Measurements from ENCODE around the gene KPTN.
"Not testable (repeated sequence)": the region's sequence is repeated elsewhere in the genome, so short reads cannot be mapped to it uniquely, and the experiment has no call there.

KPTN gene

DNA sequence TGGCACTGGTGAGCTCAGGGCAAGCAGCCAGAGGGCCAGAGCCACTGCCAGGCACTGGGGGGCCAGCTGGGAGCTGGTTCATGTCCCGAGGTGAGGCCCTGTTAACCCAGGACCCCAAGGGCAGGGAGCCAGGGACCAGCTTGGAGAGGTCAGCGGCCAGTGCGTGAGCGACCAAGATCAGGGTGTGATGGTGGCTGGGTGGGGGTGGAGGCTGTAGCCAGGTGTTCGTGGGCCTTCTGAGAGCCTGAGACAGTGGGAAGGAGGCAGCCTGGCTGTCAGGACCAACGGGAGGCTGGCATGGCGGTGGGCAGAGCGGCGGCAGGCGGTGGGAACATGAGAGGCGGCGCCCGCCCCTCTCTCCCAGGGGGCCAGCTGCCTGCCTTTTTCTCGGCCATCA lies 8.1 kb upstream of the KPTN start:
- in situ Hi-C loops (cut with MboI; ENCODE audit: low sequenced_read_pairs), result no loop called here

DNA sequence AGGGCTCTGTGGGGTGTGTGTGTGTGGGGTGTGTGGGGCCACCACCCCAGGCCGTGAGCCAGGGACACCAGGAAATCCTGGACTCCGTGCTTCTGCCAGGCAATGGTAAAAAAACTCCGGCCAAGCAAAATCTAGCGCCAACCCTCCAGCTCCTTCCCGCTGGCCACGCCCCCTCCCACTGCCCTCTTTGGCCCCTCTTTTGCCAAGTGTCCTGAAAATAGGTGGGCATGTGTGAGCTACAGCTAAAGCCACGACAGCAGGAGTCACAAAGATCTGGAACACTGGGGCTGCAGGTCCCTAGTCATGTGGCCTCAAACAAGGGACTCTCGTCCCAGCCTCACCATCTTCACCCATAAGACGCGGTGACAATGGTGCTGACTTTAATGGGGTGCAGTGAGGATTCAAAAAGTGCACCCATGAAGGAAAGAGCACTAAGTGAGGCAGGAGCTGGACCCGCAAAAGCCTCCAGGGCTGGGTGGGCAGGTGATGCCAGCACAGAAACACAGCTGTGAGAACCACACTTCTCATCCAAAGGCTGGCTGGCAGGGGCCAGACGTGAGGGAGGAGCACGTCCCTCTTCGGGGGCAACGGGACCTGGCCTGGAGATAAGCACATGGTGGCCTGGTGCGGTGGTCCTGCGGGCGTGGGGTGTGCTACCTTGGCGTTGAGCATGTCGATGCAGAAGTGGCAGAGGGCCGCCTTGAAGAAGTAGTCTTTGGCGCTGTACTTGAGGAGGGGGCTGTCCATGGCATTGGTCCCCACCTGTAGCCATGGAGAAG lies 7.5 kb upstream of the KPTN start:
- in situ Hi-C loops (cut with MboI; ENCODE audit: low sequenced_read_pairs), result no loop called here

DNA sequence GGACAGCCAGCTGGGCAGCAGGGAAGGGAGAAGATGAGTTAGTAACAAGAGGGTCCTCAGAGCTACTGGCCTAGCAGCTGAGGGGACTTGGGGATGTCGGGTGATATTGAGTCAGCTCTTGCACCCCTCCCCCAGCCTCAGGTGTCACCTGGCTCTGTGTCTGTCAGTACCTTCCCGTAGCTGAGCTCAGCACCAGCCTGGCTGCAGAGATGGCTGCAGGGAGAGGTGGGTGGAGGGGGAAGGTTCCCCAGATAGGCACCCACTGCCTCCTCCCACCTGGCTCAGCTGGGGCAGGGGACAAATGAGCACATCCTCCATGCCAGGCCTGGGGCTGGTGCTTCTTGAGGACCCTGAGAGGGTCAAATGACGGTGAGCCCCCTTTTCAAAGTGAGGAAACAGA lies 6.8 kb upstream of the KPTN start:
- in situ Hi-C loops (cut with MboI; ENCODE audit: low sequenced_read_pairs), result no loop called here

DNA sequence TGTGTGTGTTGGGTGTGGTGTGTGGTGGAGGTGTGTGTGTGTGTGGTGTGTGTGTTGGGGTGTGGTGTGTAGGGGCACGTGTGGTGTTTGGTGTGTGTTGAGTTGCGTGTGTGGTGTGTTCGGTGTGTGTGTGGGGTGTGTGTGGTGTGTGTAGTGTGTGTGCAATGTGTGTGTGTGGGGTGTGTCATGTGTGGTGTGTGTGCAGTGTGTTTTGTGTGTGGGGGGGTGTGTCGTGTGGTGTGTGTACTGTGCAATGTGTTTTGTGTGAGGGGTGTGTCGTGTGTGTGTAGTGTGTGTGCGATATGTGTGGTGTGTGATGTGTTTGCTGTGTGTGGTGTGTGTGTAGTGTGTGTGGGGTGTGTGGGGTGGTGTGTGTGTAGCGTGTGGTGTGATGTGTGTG lies 6.0 kb upstream of the KPTN start:
- in situ Hi-C loops (cut with MboI; ENCODE audit: low sequenced_read_pairs), result no loop called here

DNA sequence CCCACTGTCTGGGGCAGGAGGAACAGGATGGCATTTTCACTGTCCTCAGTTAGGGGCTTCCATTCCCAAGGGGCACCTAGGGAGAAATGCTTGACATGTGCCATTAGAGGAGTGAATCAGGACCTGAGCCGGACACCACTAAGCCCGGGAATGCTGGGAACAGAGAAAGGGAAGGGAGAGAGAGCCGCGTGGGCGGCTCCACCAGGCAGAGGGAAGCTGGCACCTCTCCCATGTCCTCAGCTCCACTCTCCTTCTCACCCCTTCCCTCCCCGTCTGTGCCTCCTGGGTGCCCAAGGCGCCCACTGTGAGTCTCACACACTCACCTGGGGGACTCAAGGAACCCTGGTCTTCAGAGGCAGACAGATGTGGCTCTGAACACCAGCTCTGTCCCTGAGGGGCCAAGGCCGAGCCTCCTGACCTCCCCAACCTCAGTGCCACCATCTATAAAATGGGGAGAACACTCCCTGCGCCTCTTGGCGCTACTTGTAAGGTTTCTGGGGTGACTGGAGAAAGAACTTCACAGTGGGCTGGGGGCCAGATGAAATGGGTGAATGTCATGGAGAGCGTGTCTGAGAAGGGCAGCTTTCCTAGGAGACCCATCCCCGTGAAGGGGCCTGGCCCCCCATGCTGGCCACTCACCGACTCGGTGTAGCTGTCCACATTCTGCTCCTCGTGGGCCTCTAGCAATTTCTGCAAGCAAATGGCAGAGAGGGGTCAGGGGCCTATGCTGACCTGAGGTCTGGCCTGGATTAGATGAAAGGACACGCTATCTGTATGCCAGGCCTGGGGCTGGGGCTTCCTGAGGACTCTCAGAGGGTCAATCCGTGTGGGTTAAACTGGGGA lies 5.3 kb upstream of the KPTN start:
- in situ Hi-C loops (cut with MboI; ENCODE audit: low sequenced_read_pairs), result no loop called here

DNA sequence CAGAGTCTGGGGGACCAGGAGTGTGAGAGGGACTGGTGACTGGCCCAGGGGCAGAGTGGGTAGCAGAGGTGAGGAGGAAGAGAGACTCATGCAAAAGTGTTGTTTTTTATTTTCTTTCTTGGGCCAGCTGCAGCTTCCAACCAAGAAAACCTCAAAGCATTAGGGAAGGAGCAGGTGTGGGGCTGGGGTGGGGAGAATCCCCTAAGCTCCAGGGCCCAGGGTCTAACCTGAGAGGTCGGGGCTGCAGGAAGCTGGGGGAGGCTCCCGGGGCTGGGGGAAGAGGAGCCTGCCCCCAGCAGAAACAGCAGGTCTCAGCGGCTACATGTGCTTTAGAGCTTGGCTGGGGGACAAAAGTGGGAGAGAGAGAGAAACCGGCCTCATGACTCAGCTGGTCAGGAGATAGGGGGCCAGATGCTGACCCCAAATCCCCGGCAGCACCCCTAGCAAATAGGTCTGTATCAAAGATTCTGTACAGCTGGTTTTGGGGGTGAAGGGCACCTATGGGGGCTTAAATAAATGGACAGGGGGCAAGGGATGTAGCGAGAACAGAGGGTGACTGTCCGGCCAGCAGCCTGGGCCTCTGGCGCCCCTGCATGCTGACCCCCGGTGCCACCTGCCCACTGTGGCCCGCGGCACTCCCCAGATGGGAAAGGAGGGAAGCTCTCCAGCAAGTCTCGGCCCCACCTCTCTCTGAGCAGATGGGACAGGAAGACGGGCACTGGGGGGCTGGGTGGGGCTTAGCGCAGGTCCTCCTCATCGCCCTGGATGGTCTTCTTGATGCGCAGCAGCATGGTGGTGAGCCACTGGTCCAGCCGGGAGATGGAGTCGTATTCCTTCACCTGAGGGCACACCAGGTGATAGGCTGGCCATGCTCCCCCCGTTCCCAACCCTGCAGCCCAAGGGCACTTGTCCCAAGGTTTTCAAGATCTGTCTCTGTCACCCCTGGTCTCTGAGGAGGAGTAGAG lies 3.8 kb upstream of the KPTN start:
- in situ Hi-C loops (cut with MboI; ENCODE audit: low sequenced_read_pairs), result no loop called here

DNA sequence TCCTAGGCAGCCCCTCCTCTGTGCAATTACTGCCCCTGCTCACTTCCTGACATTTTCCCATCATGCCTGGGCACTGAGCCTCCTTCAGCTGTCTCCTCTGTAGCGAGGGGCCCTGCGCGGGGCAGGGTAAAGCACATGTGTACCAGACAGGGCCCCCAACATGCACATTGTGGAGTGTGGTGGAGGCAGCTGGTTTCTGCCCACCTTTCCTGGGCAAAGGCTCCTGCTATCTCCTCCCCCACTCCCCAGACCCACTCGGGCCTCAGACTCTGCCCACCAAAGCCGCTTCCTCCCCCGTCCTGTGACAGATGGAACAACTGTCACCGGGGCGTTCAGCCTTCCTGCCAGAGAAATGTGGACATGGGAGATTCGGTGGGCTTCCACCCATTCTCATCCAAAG lies 2.9 kb upstream of the KPTN start:
- in situ Hi-C loops (cut with MboI; ENCODE audit: low sequenced_read_pairs), result no loop called here

DNA sequence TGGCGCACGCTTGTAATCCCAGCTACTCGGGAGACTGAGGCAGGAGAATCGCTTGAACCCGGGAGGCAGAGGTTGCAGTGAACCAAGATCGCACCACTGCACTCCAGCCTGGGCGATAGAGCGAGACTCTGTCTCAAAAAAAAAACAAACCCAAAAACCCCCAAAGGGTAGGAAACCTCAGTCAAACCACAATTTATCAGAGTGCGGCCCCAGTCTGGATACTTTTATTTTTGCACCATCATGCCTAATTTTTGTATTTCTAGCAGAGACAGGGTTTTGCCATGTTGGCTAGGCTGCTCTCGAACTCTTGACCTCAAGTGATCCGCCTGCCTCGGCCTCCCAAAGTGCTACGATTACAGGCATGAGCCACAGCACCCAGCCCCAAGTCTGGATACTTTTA lies 2.2 kb upstream of the KPTN start:
- in situ Hi-C loops (cut with MboI; ENCODE audit: low sequenced_read_pairs), result not testable (repeated sequence)

DNA sequence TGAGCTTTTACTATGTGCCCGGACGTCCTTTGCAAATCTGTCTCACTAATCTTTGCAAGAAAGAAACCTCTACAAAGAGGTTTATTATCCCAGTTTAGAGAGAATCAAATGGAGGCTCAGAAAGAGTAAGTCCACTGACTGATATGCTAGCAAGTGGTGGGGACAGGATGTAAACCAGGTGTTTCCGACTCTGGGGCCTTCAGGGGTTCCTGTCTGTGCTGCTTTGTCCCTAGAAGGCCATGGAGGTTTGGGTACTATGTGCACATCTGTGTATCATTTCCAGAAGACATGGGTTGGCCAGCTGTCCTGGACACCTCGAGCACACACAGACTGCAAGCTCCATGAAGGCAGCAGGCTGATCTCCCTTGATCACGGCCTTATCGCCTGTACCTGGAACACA lies 1.2 kb upstream of the KPTN start:
- in situ Hi-C loops (cut with MboI; ENCODE audit: low sequenced_read_pairs), result no loop called here

DNA sequence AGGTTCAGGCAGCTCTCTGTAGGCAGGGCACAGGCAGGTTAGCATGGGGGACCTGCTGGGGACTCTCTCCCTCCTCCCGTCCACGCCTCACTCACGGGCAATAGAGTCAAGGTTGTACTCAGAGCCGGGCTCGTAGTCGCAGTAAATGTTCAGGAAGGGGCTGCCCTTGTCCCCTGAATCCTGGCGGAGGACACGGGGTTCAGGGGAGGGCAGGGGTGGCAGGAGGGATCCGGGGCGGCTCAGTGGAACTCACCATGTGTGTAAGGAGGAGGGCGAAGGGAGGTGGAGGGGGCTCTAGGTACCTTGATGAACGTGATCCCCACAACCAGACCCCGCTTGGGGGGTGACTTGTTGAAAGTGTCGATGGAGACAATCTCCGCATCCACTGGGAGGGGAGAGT lies 819 bp downstream of the KPTN start:
- in situ Hi-C loops (cut with MboI; ENCODE audit: low sequenced_read_pairs), result no loop called here

DNA sequence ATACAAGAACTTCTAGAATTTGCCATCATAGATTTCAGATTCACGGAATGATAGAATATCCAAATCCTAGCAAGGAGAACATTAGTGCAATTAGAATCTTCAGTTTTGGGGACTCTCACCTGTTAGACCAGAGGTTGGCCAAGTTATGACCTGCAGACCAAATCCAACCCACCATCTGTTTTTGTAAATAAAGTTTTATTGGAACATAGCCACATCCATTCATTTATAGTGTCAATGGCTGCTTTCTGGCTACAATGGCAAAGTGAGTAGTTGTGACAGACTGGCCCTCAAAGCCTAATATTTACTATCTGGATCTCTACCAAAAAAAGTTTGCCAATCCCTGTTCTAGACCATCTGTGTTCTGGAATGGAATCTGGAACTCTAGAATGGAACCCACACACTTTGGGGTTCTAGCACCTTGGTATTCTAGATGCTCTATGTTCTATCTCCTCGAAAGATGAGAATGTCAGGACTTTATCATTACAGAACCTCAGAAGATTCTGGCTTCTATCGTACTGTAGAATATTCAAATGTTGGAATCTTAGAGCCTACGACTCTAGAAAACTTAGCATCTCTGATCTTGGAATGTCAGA lies 2.5 kb downstream of the KPTN start:
- in situ Hi-C loops (cut with MboI; ENCODE audit: low sequenced_read_pairs), result no loop called here

DNA sequence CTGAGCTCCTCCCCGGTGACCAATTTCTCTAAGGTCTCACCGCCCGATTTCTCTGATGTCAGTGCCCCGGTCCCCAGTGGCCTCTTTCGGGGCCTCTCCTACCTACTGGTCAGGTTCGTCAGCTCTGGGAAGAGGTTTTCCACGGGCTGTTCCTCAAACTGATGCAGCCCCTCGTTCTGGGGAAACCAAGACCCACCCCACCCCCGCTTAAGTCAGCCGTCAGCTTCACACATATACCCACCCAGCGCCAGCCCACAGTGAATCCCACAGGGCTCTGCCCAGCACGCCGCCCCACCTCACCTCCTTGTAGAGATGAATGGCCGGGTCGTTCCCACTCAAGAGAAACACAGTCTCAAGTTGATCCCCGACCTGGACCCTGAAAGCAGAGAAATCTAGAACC lies 3.4 kb downstream of the KPTN start:
- in situ Hi-C loops (cut with MboI; ENCODE audit: low sequenced_read_pairs), result no loop called here

DNA sequence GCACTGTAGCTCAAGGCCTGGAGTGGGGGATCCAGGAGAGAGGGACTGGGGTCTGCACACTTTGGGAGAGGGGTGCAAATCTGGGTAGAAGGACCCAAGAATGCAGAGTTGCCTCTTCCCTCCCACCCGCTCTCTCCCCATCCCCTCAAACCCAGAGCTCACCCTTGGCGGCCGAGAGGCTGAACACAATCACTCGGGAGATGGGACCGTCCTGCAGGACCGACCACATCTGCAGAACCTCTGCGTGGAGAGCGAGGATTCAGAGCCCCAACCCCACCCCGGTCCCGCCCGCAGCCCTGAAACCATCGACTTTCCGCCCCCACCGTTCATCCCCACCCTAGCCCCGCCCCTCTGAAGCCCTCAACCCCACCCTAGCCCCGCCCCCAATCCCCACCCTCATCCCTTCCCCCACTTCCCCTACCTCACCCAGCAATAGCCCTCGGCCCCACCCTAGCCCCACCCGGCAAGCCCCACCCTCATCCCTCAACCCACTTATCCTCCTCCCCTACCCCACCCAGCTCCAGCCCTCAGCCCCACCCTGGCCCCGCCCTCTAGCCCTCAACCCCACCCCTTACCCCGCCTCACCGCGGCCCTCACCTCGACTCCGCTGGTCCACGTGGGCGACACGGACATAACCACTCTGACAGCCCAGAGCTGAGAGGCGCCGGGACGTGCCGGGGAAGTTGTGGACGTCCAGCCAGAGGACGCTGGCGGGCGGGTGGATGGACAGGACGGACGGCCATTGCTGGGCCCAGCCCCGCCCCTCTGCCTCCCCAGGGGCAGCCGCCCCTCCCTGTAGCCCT lies 4.1 kb downstream of the KPTN start:
- in situ Hi-C loops (cut with MboI; ENCODE audit: low sequenced_read_pairs), result no loop called here

DNA sequence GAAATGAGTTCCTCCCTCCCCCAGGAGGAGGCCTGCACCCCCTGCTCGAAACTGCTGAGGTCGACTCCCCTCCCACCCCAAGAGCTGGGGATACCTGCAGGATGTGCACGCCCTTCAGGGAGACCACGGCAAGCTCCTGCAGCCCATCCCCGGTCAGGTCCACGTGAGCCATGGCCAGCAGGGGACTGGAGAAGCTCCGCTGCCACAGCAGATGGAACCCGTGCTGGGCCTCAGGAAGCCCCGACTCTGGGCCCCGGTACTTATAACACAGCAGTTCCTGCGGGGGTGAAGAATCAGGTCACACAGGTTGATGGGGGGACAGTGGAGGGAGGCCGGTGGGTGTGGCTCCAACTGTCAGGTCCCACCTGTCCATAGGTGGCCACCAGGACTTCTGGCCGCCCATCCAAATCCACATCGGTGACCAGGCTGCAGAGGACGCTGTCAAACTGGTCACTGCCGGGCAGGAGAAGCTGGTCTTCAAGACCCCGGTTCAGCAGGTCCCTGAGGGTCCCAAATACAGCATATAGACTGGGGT lies 7.5 kb downstream of the KPTN start:
- in situ Hi-C loops (cut with MboI; ENCODE audit: low sequenced_read_pairs), result no loop called here

DNA sequence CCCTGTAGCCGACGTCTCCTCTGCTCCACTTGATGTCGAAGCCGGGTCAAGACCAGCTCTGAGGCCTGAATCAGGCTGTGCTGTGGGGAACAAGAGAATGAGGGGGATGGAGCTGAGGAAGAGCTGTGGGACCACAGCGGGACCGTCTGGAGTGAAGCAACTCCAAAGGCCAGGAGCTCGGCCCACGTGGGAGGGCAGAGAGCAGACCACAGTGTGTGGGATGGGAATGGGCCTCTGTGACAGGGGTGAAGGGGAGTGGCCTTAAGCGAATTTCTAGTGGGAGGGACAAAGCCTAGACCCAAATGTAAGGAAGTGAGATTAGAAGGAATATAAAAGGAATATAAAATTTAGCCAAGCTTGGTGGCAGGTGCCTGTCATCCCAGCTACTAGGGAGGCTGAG lies 8.6 kb downstream of the KPTN start:
- in situ Hi-C loops (cut with MboI; ENCODE audit: low sequenced_read_pairs), result no loop called here

DNA sequence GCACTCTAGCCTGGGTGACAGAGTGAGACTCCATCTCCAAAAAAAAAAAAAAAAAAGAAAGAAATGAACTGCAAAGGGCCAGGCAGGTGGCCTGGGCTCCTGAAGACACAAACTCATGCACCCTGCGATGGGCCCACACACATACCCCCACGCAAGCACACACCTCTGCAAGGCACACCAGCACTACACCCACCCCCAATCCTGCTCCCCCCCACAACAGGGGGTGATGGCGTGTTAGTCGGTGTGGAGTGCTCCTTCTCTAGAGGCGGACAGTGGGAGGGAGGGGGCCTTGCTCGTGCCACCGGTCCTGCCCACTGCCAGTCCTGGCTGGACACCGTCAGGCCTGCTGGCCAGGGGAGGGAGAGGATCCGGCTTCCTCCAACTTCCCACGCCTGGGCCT lies 10.7 kb downstream of the KPTN start:
- in situ Hi-C loops (cut with MboI; ENCODE audit: low sequenced_read_pairs), result no loop called here

DNA sequence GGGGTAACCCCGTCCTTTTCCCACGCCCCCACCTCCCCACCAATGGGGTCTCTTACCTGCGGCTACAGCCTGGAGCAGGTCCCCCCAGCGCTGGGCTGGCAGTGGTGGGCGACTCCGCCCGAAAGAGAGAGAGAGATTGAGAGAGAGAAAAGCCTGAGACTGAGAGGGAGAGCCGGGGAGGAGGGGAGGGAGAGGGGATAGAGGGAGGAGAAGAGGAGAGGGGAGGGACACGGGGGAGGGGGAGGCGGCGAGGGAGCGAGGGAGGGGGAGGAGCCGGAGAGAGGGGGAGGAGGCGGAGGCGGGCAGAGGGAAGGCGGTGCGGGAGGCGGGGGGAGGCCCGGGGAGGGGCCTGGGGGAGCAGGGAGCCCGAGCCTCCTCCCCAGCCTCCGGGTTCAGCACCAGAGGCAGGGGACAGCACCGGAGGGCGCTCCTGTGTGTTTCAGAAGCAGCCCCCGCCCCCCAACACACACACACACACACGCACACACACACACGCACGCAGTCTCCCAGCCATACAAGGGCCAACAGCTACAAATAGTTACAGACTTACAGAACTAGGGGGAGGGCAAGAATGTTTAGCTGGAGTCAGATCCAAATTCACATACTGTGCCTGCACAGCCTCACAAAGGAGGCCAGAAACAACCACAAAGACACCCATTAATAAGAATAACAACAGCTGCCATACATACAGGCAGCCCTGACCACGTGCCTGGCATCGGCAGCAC lies 12.1 kb downstream of the KPTN start, which contains the start of gene SLC8A2:
SLC8A2 (minus strand) TSS at position 161 of the 725 bp plus-strand sequence. CDS start 5,490 bp downstream, outside the sequence.
- in situ Hi-C loops (cut with MboI; ENCODE audit: low sequenced_read_pairs), result no loop called here

DNA sequence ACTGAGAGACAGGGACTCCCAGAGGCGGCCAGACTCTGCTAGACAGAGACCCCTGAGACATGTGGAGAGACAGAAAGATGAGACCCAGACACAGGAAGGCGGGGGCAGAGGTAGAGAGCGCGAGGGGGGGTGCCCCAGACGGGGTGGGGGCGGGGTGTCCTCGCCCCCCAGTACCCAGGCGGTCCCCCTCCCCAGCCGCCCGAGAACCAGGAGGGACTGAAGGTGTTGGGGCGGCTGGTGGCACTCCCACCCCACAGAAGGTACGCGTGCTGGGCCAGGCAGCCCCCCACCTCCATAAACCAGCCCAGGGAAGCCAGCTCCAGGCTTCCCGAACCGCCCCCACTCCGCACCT lies 12.7 kb downstream of the KPTN start:
- in situ Hi-C loops (cut with MboI; ENCODE audit: low sequenced_read_pairs), result no loop called here
